ENCODE data around the gene NOSIP.

- no peak for TF ChIP-seq POLR2A (IDR thresholded peaks at IDR 0.05)
- no peak for TF ChIP-seq CTCF (IDR thresholded peaks at IDR 0.05)
- peak in 1 of 3 donors; percentile 31 for TF ChIP-seq POLR2AphosphoS5 (IDR thresholded peaks at IDR 0.05)
These were observed 10.8 kb upstream of the NOSIP start, which contains the start of gene PRR12 for GRCh38 chr19:49590971-49591730.
